Mucosa of descending colon (tissue), 3 donors: ENCODE results near the gene GLI3. TPM values are rescaled to one million over a fixed set of nuclear protein-coding genes. Genes with fewer than 3 reads are reported as not detected.

ENCODE experiments used
- ATAC-seq: fragments of 200-7000 bp; cut with Tn5 transposase; one replicate; pipeline ENCODE4 v1.9.1; 2020; ENCODE audit warnings: mild to moderate bottlenecking, moderate library complexity
- DNase-seq, 3 donors: peaks; one replicate each; pipeline ENCODE4 v3.0.0-alpha.2; 2020
- H3K36me3 ChIP-seq: fragments of 200-600 bp; one replicate; pipeline ENCODE4 v1.8.0; 2021; ENCODE audit warnings: low read depth, mild to moderate bottlenecking
- H3K4me1 ChIP-seq: fragments of 200-600 bp; one replicate; pipeline ENCODE4 v1.8.0; 2021; ENCODE audit warnings: low read depth, mild to moderate bottlenecking
- H3K4me3 ChIP-seq: fragments of 200-600 bp; one replicate; pipeline ENCODE4 v1.8.0; 2021; ENCODE audit warnings: mild to moderate bottlenecking
- H3K9me3 ChIP-seq: fragments of 200-600 bp; one replicate; pipeline ENCODE4 v1.8.0; 2021; ENCODE audit warnings: mild to moderate bottlenecking
- CTCF ChIP-seq: fragments of 200-600 bp; IDR thresholded peaks from one replicate; pipeline ENCODE4 v1.8.0; 2022; ENCODE audit warnings: antibody characterized with exemption, mild to moderate bottlenecking
- intact Hi-C, 2 donors: fragments of 100-400 bp; cut with DNase I in 1 of 2; cut with micrococcal nuclease in 1 of 2; formaldehyde crosslinking; loops; one replicate each; pipeline versions ENCODE4 v1.11.0 to v1.11.1; 2022; cut with DNase I, micrococcal nuclease
- total RNA-seq, 3 donors: library from RNA; stranded (reverse); fragmentation: NEBNext Ultra II Directional in 2 of 3; extraction: Animal tissue kit (Norgen Biotek cat#: 25700) in 2 of 3; gene quantifications; one replicate each; pipeline versions ENCODE4 v1.2.1 to v1.2.4, GENCODE V29; 2021 to 2023
- donor health status: DM: no; HTN: no; CAD: no; lungs with moderate emphysema.
- donor health status: DM: no; HTN: no; CAD: no.
- donor health status: DM: no; HTN: yes; CAD: no.

Gene GLI3
- total RNA-seq, 3 donors from 2014 or later, result 3.0 to 56.3 (median 8.8) TPM

- no peak for ATAC-seq
- intact Hi-C loops, result no loop called here
- Histone ChIP-seq H3K4me1 (no peaks in the 10 kb centered on the region), H3K9me3 (no peaks in the 10 kb centered on the region), H3K4me3 (no peak overlapping the region), H3K36me3 (no peaks in the 10 kb centered on the region)
- no peak for DNase-seq
- no peak for TF ChIP-seq CTCF
Observed at GRCh38 chr7:42242381-42242780, 5.4 kb upstream of the GLI3 start.

GRCh38 chr7:42241424-42241823 lies 4.4 kb upstream of the GLI3 start:
- Histone ChIP-seq H3K36me3 (no peaks in the 10 kb centered on the region), H3K9me3 (no peaks in the 10 kb centered on the region), H3K4me1 (peaks cover 4% of the 10 kb centered on the region), H3K4me3 (no peak overlapping the region)
- intact Hi-C loops, result no loop called here
- ATAC-seq, result no peak
- no peak for DNase-seq
- TF ChIP-seq CTCF, result no peak

DNA sequence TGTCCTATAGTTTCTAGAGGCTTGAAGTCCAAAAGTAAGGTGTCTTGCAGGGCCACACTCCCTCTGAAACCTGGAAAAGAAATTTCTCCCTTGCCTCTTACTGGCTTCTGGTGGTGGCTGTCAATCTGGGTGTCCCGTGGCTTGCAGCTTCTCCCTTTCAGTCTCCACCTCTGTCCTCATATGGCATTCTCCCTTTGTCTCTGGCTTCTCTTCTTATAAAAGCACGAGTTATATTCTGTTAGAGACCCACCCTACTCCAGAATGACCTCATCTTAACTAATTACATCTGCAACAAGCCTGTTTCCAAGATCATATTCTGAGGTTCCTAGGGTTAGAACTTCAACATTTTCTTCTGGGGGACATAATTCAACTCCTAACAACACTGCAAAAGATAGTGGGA lies 3.4 kb upstream of the GLI3 start:
- no peak for TF ChIP-seq CTCF
- Histone ChIP-seq H3K9me3 (no peaks in the 10 kb centered on the region), H3K4me3 (no peak overlapping the region), H3K4me1 (peaks cover 5% of the 10 kb centered on the region), H3K36me3 (no peaks in the 10 kb centered on the region)
- intact Hi-C loops, result no loop called here
- no peak for DNase-seq
- ATAC-seq, result no peak

DNA sequence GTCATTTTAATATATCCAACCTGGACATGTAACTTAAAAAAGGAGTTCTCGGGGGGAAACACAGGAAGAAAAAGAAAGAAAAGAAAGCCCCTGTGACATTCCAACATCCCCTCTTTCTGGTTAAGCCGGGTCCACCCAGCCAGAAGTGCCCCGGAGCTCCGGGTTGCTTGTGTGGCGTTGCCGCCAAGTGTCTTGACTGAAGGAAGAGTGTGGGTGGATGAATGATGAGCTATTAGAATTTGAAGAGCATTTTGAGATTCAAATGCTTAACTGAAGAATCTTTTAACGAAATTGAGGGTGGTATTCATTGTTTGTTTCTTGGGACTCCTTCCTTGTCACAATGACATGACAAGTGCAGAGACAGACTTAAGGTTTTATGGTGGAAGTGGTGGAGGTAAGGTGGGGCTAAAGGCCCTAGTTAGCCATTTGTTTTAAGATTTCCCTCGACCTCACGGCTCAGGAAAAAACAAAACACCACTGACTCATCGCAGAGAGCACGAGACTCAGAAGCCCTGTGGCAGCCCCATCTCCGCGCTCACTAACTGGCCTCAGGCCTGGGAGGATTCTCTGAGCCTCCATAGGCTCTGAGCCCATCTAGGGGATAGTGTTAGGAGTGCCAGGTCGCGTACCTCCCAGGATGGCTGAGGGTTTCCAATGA lies 1.8 kb upstream of the GLI3 start:
- H3K9me3 ChIP-seq, result no peaks in the 10 kb centered on the region
- no peak overlapping the region for H3K4me3 ChIP-seq
- ATAC-seq (peak; percentile 5), DNase-seq (peak in 1 of 3 donors; percentile 18)
- TF ChIP-seq CTCF, result no peak
- H3K36me3 ChIP-seq, result no peaks in the 10 kb centered on the region
- peaks cover 5% of the 10 kb centered on the region for H3K4me1 ChIP-seq
- intact Hi-C loops, result loop anchor here in 1 of 2 donors (5.0 kb wide), 1 partner anchor 262 kb away; no protein-coding TSS in a partner anchor

DNA sequence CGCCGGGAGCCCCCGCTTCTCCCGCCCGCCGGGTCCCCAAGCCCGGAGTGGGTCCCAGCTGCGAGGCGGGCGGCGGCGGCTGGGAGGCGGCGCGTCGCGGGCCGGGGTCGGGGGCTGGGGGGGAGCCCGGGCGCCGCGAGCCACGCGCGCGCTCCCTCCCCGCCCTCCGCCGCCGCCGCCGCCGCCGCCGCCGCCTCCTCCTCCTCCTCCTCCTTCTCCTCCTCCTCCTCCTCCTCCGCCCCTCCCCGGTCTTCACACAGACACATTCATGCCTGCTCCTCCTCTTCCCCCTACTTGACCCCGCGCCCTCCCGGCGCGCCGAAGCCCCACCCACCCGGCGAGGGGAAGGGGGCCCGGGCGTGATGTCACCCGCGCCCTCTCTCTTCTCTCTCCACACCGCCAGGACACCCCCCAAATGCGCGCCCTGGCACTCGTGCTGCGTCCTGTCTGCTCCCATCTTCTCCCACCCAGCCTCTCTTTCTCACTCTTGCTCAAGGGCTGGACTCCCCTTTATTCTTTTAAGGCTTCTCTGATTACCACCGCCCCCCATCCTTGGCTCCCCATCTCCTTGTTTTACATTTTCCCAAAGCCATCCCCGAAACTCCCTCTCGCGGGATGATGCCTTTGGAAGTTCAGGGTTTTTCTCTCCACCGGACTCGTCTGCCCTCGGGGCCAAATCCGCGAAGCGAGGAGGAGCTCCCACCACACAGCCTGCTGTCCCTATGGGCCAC lies 967 bp upstream of the GLI3 start:
- Histone ChIP-seq H3K9me3 (no peaks in the 10 kb centered on the region), H3K4me1 (peaks cover 5% of the 10 kb centered on the region), H3K4me3 (no peak overlapping the region), H3K36me3 (no peaks in the 10 kb centered on the region)
- intact Hi-C loops, result loop anchor here in 1 of 2 donors (5.0 kb wide), 1 partner anchor 261 kb away; no protein-coding TSS in a partner anchor
- DNase-seq, result peak; percentile 48 to 69 (median 57)
- TF ChIP-seq CTCF, result no peak
- peak; percentile 39 for ATAC-seq
